H1 (cell line): ENCODE results near the gene NAT9. TPM values are rescaled to one million over a fixed set of nuclear protein-coding genes. Genes with fewer than 3 reads are reported as not detected.

Experiments
- CTCF ChIA-PET: fragments of 300-600 bp; sonication (Branson Sonifier 250); formaldehyde crosslinking; loops from one replicate; lab custom pipeline; 2021; ENCODE audit not compliant: partially characterized antibody; lab: Charles Lee
- POLR2A ChIA-PET: fragments of 300-600 bp; sonication (Branson Sonifier 250); formaldehyde crosslinking; loops from one replicate; lab custom pipeline; 2021; ENCODE audit warnings: inconsistent platforms; ENCODE audit not compliant: partially characterized antibody; lab: Charles Lee
- DNase-seq, 2 experiments: peaks; one replicate each; pipeline versions ENCODE4 v3.0.0 to v3.0.0-alpha.2; 2010 to 2022; ENCODE audit warnings: low spot score in 2 of 2, low read depth in 1 of 2, mixed read lengths in 1 of 2
- FAIRE-seq: peaks from 2 replicates; lab custom pipeline; 2011; peaks lifted over from hg19 to GRCh38; lab: Jason Lieb, UNC
- H2AFZ ChIP-seq: 2 replicates; pipeline ENCODE4 v1.8.1; 2012; ENCODE audit warnings: low read length, inconsistent platforms
- H2AK5ac ChIP-seq: 2 replicates; pipeline ENCODE4 v1.6.1; 2013; ENCODE audit warnings: low read depth, low read length
- H2BK120ac ChIP-seq: replicated peaks from 2 replicates; pipeline ENCODE3; 2013; ENCODE audit warnings: low read depth, low read length, inconsistent platforms
- H2BK12ac ChIP-seq: 2 replicates; pipeline ENCODE4 v1.6.1; 2013; ENCODE audit warnings: low read depth, low read length
- H2BK15ac ChIP-seq: 2 replicates; pipeline ENCODE4 v1.6.1; 2013; ENCODE audit warnings: low read length
- H2BK20ac ChIP-seq: 2 replicates; pipeline ENCODE4 v1.6.1; 2013; ENCODE audit warnings: low read length
- H2BK5ac ChIP-seq: 2 replicates; pipeline ENCODE4 v1.6.1; 2013; ENCODE audit warnings: low read depth, low read length
- H3K14ac ChIP-seq: 2 replicates; pipeline ENCODE4 v1.6.1; 2013; ENCODE audit warnings: inconsistent platforms; ENCODE audit not compliant: insufficient read length
- H3K18ac ChIP-seq: 2 replicates; pipeline ENCODE4 v1.6.1; 2013; ENCODE audit warnings: low read length; ENCODE audit errors: extremely low read depth
- H3K23ac ChIP-seq: 2 replicates; pipeline ENCODE4 v1.6.1; 2013; ENCODE audit warnings: inconsistent platforms; ENCODE audit not compliant: insufficient read length
- H3K23me2 ChIP-seq: 2 replicates; pipeline ENCODE4 v1.6.1; 2013; ENCODE audit warnings: low read depth, low read length
- H3K27ac ChIP-seq: 2 replicates; pipeline ENCODE4 v1.6.1; 2011; ENCODE audit warnings: low read depth, low read length, inconsistent platforms
- H3K27me3 ChIP-seq, 4 experiments: replicated peaks in 1 of 4; 1 replicate in 1 of 4; 2 replicates in 3 of 4; pipeline versions ENCODE4 v1.6.1 to v1.8.1; 2011 to 2013; ENCODE audit warnings: low read length in 3 of 4, mild to moderate bottlenecking in 3 of 4, inconsistent platforms in 2 of 4, mixed read lengths in 2 of 4, moderate library complexity in 1 of 4; ENCODE audit not compliant: control insufficient read depth in 3 of 4, insufficient read depth in 3 of 4; ENCODE audit errors: extremely low read depth in 1 of 4
- H3K36me3 ChIP-seq, 4 experiments: 2 replicates each; pipeline versions ENCODE4 v1.6.1 to v1.8.1; 2011 to 2013; ENCODE audit warnings: mild to moderate bottlenecking in 4 of 4, low read length in 3 of 4, moderate library complexity in 2 of 4, control low read depth in 1 of 4, inconsistent platforms in 1 of 4; ENCODE audit not compliant: insufficient read depth in 4 of 4, control insufficient read depth in 2 of 4
- H3K4ac ChIP-seq: replicated peaks from 2 replicates; pipeline ENCODE3; 2013; ENCODE audit warnings: low read length, low read depth, mixed read lengths, inconsistent platforms; ENCODE audit not compliant: insufficient read length
- H3K4me1 ChIP-seq, 4 experiments: replicated peaks in 1 of 4; 1 replicate in 1 of 4; 2 replicates in 3 of 4; pipeline versions ENCODE4 v1.6.1 to v1.8.1; 2011 to 2013; ENCODE audit warnings: low read length in 3 of 4, inconsistent platforms in 2 of 4, mixed read lengths in 1 of 4; ENCODE audit not compliant: insufficient read depth in 4 of 4, control insufficient read depth in 3 of 4
- H3K4me2 ChIP-seq, 2 experiments: 2 replicates each; pipeline versions ENCODE4 v1.6.1 to v1.8.1; 2011 to 2013; ENCODE audit warnings: low read depth in 2 of 2, low read length in 2 of 2, control low read depth in 1 of 2, inconsistent platforms in 1 of 2, mild to moderate bottlenecking in 1 of 2; ENCODE audit not compliant: insufficient read depth in 1 of 2
- H3K4me3 ChIP-seq, 4 experiments: fragments of 200-600, 300-600 bp in 1 of 4; sonication (generic), shearing (Covaris generic), sonication (Bioruptor Twin) in 1 of 4; 2 replicates each; pipeline versions ENCODE4 v1.5.1 to v1.8.1; 2011 to 2016; ENCODE audit warnings: low read length in 4 of 4, low read depth in 3 of 4, control low read depth in 2 of 4, inconsistent platforms in 2 of 4, mild to moderate bottlenecking in 2 of 4, mixed read lengths in 1 of 4, moderate library complexity in 1 of 4; ENCODE audit not compliant: insufficient read depth in 2 of 4; ENCODE audit errors: extremely low read depth in 1 of 4
- H3K56ac ChIP-seq: replicated peaks from 2 replicates; pipeline ENCODE3; 2013; ENCODE audit warnings: low read depth, mild to moderate bottlenecking, mixed read lengths, low read length, inconsistent platforms; ENCODE audit not compliant: insufficient read length
- H3K79me1 ChIP-seq: 2 replicates; pipeline ENCODE4 v1.6.1; 2013; ENCODE audit warnings: low read depth, low read length, control low read depth
- H3K79me2 ChIP-seq, 2 experiments: 2 replicates each; pipeline versions ENCODE4 v1.6.1 to v1.8.1; 2012 to 2013; ENCODE audit warnings: low read length in 2 of 2, mild to moderate bottlenecking in 2 of 2, inconsistent platforms in 1 of 2; ENCODE audit not compliant: insufficient read depth in 2 of 2, control insufficient read depth in 1 of 2
- H3K9ac ChIP-seq, 4 experiments: replicated peaks in 1 of 4; 1 replicate in 1 of 4; 2 replicates in 3 of 4; pipeline versions ENCODE4 v1.6.1 to v1.8.1; 2011 to 2013; ENCODE audit warnings: low read depth in 3 of 4, low read length in 3 of 4, control low read depth in 2 of 4, mild to moderate bottlenecking in 2 of 4, moderate library complexity in 2 of 4, inconsistent platforms in 1 of 4; ENCODE audit errors: extremely low read depth in 1 of 4
- H3K9me3 ChIP-seq, 2 experiments: 2 replicates each; pipeline versions ENCODE4 v1.6.1 to v1.8.1; 2012 to 2013; ENCODE audit warnings: mild to moderate bottlenecking in 2 of 2, moderate library complexity in 2 of 2, control low read depth in 1 of 2, inconsistent platforms in 1 of 2, low read depth in 1 of 2, low read length in 1 of 2, mixed read lengths in 1 of 2; ENCODE audit not compliant: insufficient read depth in 2 of 2
- H4K20me1 ChIP-seq, 2 experiments: replicated peaks in 1 of 2; 2 replicates each; pipeline versions ENCODE3 to v1.8.1; 2011 to 2013; ENCODE audit warnings: inconsistent platforms in 2 of 2, low read length in 2 of 2, mild to moderate bottlenecking in 1 of 2; ENCODE audit not compliant: insufficient read depth in 2 of 2, control insufficient read depth in 1 of 2
- H4K5ac ChIP-seq: 2 replicates; pipeline ENCODE4 v1.6.1; 2013; ENCODE audit warnings: low read length, low read depth, mixed read lengths, inconsistent platforms; ENCODE audit not compliant: insufficient read length
- H4K8ac ChIP-seq: 2 replicates; pipeline ENCODE4 v1.8.0; 2013; ENCODE audit warnings: mild to moderate bottlenecking, moderate library complexity, low read length, inconsistent platforms; ENCODE audit not compliant: insufficient read depth; ENCODE audit errors: extremely low read depth
- H4K91ac ChIP-seq: replicated peaks from 2 replicates; pipeline ENCODE3; 2013; ENCODE audit warnings: low read length, mixed read lengths, inconsistent platforms; ENCODE audit not compliant: insufficient read length
- CEBPB ChIP-seq: IDR thresholded peaks from 2 replicates; pipeline ENCODE4 v1.6.1; 2012; ENCODE audit warnings: low read depth, low read length
- TCF12 ChIP-seq: IDR thresholded peaks from 2 replicates; pipeline ENCODE4 v1.6.1; 2011; ENCODE audit warnings: low read depth, mild to moderate bottlenecking, low read length
- WGBS, 2 experiments: shearing (Covaris generic) in 1 of 2; methylation state at CpG; one replicate each; pipeline versions ENCODE4 v1.1.6 to v1.1.7; 2013 to 2015; ENCODE audit warnings: low lambda C conversion rate in 2 of 2, mixed read lengths in 2 of 2, inconsistent platforms in 1 of 2, low coverage in 1 of 2, missing lambda C conversion rate in 1 of 2; ENCODE audit not compliant: insufficient replicate concordance in 2 of 2, insufficient coverage in 1 of 2, insufficient read length in 1 of 2; ENCODE audit errors: extremely low coverage in 1 of 2, missing lambda C conversion rate in 1 of 2; 5-methylcytosine and 5-hydroxymethylcytosine counted together
- polyA plus RNA-seq, 7 experiments: library from polyadenylated mRNA; depleted of rRNA in 3 of 7; stranded (reverse) in 5 of 7; unstranded in 2 of 7; fragments of >200 nt in 5 of 7; fragments of 200-250 nt in 2 of 7; gene quantifications; 1 replicate in 5 of 7; 2 replicates in 1 of 7; 4 replicates in 1 of 7; pipeline versions ENCODE4 v1.2.1 to v1.2.3, GENCODE V29; 2011 to 2013; ENCODE audit warnings: missing spikeins in 2 of 7, mixed read lengths in 2 of 7
- total RNA-seq: library from RNA; stranded (reverse); fragmentation: NEBNext Ultra II Directional; extraction: Animal tissue kit (Norgen Biotek cat#: 25700); gene quantifications from 2 replicates; pipeline ENCODE4 v1.2.1, GENCODE V29; 2021

NAT9 gene
- total and polyA plus RNA-seq, 2 of the 8 experiments (the other 6 are each of a cell fraction or from before 2014, with no cell fraction given), result 32.3 to 42.7 TPM

- Histone ChIP-seq H4K20me1 (peaks cover 19 to 34% of the 10 kb centered on the region in 2 experiments), H3K4me2 (no peak overlapping the region; a peak in 1 of 4 replicates)
- POLR2A ChIA-PET, result interaction anchor here (1.2 to 9.3 kb wide), 5 partner anchors 10 to 22 kb away, joined by 3 to 70 read pairs (median 54); partner anchors contain the start of genes NAT9 and RAB37
These were observed 23.7 kb downstream of the NAT9 start for GRCh38 chr17:74752415-74752814.

More at GRCh38 chr17:74752415-74752814, 23.7 kb downstream of the NAT9 start:
- H3K23ac ChIP-seq, result no peak overlapping the region
- H4K5ac ChIP-seq, result no peak overlapping the region
- H2AFZ ChIP-seq, result no peak overlapping the region
- H2AK5ac ChIP-seq, result no peak overlapping the region
- FAIRE-seq, result no peak
- peaks cover 7 to 80% of the 10 kb centered on the region in 2 experiments; a peak in 3 of 4 replicates for H3K79me2 ChIP-seq
- H3K27me3 ChIP-seq, result no peaks in the 10 kb centered on the region
- H2BK12ac ChIP-seq, result no peak overlapping the region
- CTCF ChIA-PET, result interaction anchor here (1.0 to 15.7 kb wide), 6 partner anchors 6 to 106 kb away, joined by 3 to 231 read pairs (median 22); partner anchors contain the start of genes NAT9 and RAB37
- H3K27ac ChIP-seq, result no peak overlapping the region
- no peak for DNase-seq
- WGBS, 2 experiments, result 90 to 100% methylated on average over 1 to 9 of the region's 9 CpGs
- no peak overlapping the region for H2BK120ac ChIP-seq
- H3K9ac ChIP-seq, result no peak overlapping the region
- TF ChIP-seq CEBPB (peak; percentile 22; the same call in 1 of the 2 replicates), TCF12 (no peak)
- H3K18ac ChIP-seq, result no peak overlapping the region
- no peak overlapping the region for H3K56ac ChIP-seq
- no peak overlapping the region for H2BK20ac ChIP-seq
- peaks cover 11% of the 10 kb centered on the region for H3K23me2 ChIP-seq
- peaks cover 0 to 32% (median 18%) of the 10 kb centered on the region in 4 experiments; a peak in 6 of 7 replicates for H3K4me1 ChIP-seq
- H3K36me3 ChIP-seq, result peaks cover 0 to 5% (median 0%) of the 10 kb centered on the region in 4 experiments; a peak in 1 of 8 replicates
- H2BK15ac ChIP-seq, result no peak overlapping the region
- no peaks in the 10 kb centered on the region for H3K9me3 ChIP-seq
- H3K4me3 ChIP-seq, result no peak overlapping the region
- H4K8ac ChIP-seq, result no peak overlapping the region
- H3K79me1 ChIP-seq, result peaks cover 24% of the 10 kb centered on the region
- H2BK5ac ChIP-seq, result no peak overlapping the region
- no peak overlapping the region for H3K4ac ChIP-seq
- H3K14ac ChIP-seq, result no peak overlapping the region
- H4K91ac ChIP-seq, result no peak overlapping the region
